Rectal smooth muscle tissue (tissue), 1 donor: ENCODE data around the gene CLIC2.
"Not testable (repeated sequence)": the region's sequence is repeated elsewhere in the genome, so short reads cannot be mapped to it uniquely, and the experiment has no call there.

Experiments
- H3K27ac ChIP-seq: one replicate; pipeline ENCODE4 v1.7.0; 2013; ENCODE audit warnings: low read depth, low read length, inconsistent platforms
- H3K27me3 ChIP-seq: one replicate; pipeline ENCODE4 v1.7.0; 2013; ENCODE audit warnings: low read length; ENCODE audit not compliant: control insufficient read depth, insufficient read depth
- H3K36me3 ChIP-seq: one replicate; pipeline ENCODE4 v1.7.0; 2013; ENCODE audit warnings: low read length; ENCODE audit not compliant: control insufficient read depth, insufficient read depth
- H3K4me1 ChIP-seq: one replicate; pipeline ENCODE4 v1.7.0; 2013; ENCODE audit warnings: low read length; ENCODE audit not compliant: control insufficient read depth, insufficient read depth
- H3K4me3 ChIP-seq: one replicate; pipeline ENCODE4 v1.7.0; 2013; ENCODE audit warnings: low read length
- H3K9ac ChIP-seq: one replicate; pipeline ENCODE4 v1.7.0; 2013; ENCODE audit warnings: low read length

CLIC2 gene

DNA sequence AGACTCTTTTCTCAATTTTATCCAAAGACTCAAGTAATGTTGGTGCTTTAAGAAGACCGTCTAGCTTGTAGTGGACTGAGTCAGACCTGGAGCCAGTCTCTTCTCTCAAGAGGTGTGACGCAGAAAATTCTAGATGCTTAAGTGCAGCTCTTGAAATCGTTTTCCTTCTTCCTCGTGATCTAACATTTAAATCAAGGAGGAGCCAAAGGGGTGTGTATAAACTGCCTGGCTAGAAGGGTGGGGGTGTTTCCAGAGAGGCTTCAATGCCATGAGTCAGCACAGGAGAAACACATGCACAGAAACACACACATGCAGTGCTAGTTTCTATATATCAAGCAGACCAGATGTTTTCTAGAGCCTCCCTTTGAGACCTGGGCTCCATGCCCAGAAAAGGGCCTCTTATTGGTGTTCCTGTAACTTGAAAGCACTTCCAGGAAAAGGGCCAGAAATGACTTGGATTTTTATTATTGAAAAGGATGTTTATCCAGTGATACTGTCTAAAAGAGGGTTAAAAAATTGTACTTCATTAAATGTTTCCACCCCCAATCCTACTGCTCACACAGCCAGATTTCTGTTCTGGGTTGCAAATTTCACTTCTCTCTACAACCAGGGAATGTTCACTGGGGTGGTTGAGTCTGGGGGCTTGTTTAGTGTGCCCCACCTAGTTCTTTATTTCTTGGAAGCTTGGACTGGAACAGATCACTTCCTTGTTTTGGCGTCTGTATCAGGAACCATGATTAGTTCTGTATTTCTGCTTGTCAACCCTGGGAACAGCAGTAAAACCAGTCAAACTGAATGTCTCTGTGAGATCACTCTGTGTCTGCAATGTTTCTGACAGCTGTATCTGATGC lies at the start of gene CLIC2:
TSS of gene CLIC2 (minus strand) at position 129 of the 851 bp plus-strand sequence. CDS start 187 bp downstream, outside the sequence.
- H3K9ac ChIP-seq, result no peak within 1 kb of the TSS
- no peaks in the 10 kb centered on the region for H3K4me1 ChIP-seq
- H3K27me3 ChIP-seq, result no peaks in the 10 kb centered on the region
- H3K4me3 ChIP-seq, result peak within 1 kb of the TSS; percentile 34
- H3K36me3 ChIP-seq, result no peaks in the 10 kb centered on the region
- H3K27ac ChIP-seq, result no peak within 1 kb of the TSS

DNA sequence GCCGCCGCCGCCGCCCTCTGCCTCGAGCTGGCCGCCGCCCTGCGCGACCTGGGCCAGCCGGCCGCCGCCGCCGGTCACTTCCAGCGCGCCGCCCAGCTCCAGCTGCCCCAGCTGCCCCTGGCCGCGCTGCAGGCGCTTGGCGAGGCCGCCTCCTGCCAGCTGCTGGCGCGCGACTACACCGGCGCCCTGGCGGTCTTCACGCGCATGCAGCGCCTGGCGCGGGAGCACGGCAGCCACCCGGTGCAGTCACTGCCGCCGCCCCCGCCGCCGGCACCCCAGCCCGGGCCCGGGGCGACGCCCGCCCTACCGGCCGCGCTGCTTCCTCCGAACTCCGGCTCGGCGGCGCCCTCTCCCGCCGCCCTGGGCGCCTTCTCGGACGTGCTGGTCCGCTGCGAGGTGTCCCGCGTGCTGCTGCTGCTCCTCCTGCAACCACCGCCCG lies 48.1 kb upstream of the CLIC2 start:
- not testable (repeated sequence) for H3K27me3 ChIP-seq, H3K4me1 ChIP-seq, H3K36me3 ChIP-seq, H3K27ac ChIP-seq, H3K9ac ChIP-seq, H3K4me3 ChIP-seq

DNA sequence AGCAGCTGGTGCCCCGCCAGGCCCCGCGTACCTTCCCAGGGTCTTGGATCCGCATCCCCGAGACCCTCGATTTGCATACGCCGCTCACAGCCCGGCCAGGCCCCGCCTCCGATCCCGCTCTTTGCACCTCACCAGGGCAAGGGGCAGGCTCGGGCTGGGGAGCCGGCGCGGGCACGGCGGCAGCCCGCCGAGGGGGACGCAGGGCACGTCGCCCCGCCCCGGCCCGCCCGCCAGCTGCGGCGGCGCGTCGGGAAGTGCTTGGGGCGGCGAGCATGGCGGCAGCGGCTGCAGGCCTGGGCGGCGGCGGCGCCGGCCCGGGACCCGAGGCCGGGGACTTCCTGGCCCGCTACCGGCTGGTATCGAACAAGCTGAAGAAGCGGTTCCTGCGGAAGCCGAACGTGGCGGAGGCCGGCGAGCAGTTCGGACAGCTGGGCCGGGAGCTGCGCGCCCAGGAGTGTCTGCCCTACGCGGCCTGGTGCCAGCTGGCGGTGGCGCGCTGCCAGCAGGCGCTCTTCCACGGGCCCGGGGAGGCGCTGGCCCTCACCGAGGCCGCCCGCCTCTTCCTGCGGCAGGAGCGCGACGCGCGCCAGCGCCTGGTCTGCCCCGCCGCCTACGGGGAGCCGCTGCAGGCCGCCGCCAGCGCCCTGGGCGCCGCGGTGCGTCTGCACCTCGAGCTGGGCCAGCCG lies 47.6 kb upstream of the CLIC2 start, which contains the start of gene F8A2:
TSS of gene F8A2 (plus strand) at position 253 of the 686 bp plus-strand sequence. CDS start at position 273, 20 bp downstream.
- H3K27me3 ChIP-seq, H3K27ac ChIP-seq, H3K4me3 ChIP-seq, H3K36me3 ChIP-seq, H3K4me1 ChIP-seq, H3K9ac ChIP-seq: not testable (repeated sequence)

DNA sequence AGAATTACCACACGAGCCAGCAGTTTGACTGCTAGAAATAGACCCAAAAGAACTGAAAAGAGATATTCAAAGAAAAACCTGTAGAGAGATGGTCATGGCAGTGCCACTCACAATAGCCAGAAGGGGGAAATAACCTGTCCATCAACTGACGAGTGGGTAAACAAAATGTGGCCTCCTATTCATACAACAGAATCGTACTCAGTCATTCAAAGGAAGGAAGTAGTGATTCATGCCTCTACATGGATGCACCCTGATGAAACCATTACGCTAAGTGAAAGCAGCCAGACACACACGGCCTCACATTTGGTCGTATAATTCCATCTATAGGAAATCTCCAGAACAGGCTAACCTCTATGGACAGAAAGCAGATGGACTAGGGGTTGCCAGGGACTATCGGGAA lies 45.4 kb upstream of the CLIC2 start:
- not testable (repeated sequence) for H3K27me3 ChIP-seq, H3K27ac ChIP-seq, H3K9ac ChIP-seq, H3K4me3 ChIP-seq, H3K36me3 ChIP-seq, H3K4me1 ChIP-seq

DNA sequence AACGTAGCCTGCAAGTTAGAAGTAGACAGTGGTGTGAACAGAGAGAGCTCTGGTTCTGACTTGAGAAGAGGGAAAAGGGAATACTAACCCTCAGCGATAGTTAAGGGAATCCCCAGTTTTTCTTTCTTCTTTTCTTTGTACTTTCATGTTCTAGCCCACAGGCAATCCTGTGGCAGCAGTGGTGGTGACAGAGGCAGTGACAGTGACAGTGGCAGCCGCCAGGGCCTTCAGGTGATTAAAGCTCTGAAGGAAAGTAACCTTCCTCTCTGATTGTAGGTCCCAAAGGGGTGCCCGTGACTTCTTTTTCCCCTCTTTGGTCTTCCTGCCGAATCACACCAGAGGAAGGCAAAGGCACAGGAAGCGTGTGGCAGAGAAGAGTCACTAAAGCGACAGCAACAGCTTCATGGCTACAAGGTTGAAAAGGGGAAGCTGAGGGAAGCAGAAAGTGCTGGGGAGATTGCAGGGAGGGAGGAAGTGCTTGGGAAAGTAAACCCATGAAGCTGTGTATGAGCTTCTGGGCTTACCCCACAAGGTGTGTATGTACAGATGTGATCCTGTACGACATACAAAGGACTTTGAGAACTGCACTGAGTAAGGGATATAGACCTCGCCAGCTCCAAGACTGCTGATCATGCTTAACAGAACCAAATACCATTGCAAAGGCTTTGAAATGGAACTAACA lies 39.5 kb upstream of the CLIC2 start:
- not testable (repeated sequence) for H3K36me3 ChIP-seq, H3K4me1 ChIP-seq, H3K27ac ChIP-seq, H3K9ac ChIP-seq, H3K27me3 ChIP-seq, H3K4me3 ChIP-seq

DNA sequence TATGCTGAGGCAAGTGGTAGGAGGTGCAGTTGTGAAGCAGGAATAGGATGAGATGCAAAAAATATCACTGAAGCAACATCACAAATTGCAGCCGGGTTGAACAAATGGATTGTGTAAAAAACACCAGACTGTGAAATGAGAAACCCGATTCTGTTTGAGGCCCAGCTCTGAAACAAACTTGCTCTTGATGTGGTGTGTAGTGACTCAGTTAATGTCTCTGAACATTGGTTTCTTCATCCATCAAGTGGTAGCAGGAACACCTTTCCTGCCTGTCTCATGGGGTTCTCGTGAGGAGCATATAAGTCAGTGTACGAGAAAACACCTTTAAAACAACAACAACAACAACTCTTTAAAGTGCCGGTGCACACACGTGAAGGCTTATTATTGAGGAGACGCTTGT lies 29.3 kb upstream of the CLIC2 start:
- not testable (repeated sequence) for H3K4me1 ChIP-seq, H3K27ac ChIP-seq

DNA sequence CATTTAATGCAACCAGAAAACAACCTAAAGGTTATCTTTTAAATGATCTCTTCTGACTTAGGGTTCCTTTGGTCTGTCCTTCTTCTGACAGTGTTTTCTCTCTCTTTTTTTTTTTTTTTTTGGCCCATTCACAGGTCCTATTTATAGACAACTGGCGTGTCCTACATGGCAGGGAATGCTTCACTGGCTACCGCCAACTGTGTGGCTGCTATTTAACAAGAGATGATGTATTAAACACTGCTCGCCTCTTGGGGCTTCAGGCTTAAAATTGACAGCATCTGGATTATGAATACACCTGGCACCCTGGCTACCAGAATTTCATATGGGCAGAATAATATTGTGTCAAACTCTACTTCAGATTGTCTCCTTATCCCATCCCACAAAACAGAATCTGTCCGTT lies 15.0 kb upstream of the CLIC2 start:
- not testable (repeated sequence) for H3K9ac ChIP-seq, H3K27ac ChIP-seq, H3K36me3 ChIP-seq, H3K4me3 ChIP-seq, H3K4me1 ChIP-seq, H3K27me3 ChIP-seq

More for the DNA sequence above, 29.3 kb upstream of the CLIC2 start:
- not testable (repeated sequence) for H3K36me3 ChIP-seq, H3K27me3 ChIP-seq, H3K4me3 ChIP-seq, H3K9ac ChIP-seq

DNA sequence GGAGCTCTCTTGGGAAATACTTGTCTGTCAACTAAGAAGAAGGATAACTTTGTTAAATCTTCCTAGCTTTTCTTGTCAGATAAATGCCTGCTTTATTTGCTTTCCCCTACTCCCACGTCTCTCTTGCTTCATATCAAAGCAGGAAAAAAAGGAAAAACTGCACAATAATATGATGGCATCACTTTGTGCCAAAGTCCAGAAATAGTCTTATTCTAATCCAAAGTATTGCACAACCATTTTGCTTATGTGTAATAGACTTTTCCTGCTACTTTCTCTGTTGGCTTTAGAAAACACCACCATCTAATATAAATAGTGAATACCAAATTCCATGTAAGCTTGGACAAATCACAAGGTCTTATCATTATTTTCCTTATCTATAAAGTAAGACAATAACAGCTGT lies 11.3 kb upstream of the CLIC2 start:
- H3K4me1 ChIP-seq, H3K36me3 ChIP-seq, H3K4me3 ChIP-seq, H3K9ac ChIP-seq, H3K27ac ChIP-seq, H3K27me3 ChIP-seq: not testable (repeated sequence)

DNA sequence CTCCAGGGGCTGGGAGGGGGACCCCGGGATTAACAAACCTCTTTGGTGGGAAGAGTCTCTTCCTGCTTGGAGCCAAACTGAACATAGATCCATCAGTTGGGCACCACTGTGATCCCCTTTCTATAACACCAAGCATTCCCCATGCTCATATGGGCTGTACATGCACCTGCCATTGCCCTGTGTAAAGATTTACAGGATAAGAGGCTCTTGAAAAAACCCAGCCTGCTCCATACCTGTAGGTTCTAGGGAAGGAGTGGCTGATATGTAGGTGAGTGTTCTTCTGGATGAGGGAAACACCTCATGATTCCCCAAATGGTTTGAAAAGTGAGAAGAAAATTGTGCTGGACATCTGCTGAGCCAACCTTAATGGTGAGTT lies 911 bp upstream of the CLIC2 start:
- H3K9ac ChIP-seq, H3K4me1 ChIP-seq, H3K36me3 ChIP-seq, H3K27me3 ChIP-seq, H3K4me3 ChIP-seq, H3K27ac ChIP-seq: not testable (repeated sequence)

DNA sequence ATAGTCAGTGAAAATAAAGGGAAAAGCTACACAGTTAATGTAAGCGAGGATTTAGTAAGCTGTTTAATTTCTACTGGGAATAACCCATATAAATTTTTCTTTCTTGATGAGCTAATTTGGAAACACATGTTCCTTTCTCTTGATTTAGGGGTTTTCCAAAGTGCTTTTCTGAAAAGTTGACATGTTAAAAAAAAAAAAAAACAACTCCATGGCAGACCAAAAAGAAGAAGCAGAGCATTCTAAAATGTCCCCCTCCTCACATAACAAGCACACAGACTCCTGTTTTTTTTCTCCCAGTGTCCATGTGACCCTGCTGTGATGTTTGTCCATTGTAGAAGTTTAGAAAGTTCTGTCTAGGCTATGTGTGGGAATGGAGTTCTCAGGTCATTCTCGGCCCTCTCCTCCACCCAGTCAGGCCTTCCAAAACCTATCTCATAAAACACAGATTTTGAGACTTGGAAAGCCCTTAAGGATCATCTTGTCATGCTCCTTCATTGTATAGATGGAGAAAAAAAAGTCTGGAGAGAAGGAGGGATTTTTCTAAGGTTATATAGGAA lies 792 bp downstream of the CLIC2 start:
- Histone ChIP-seq H3K4me1 (no peaks in the 10 kb centered on the region), H3K27me3 (no peaks in the 10 kb centered on the region), H3K9ac (no peak overlapping the region), H3K4me3 (peak overlapping the region; percentile 25), H3K27ac (no peak overlapping the region), H3K36me3 (no peaks in the 10 kb centered on the region)

DNA sequence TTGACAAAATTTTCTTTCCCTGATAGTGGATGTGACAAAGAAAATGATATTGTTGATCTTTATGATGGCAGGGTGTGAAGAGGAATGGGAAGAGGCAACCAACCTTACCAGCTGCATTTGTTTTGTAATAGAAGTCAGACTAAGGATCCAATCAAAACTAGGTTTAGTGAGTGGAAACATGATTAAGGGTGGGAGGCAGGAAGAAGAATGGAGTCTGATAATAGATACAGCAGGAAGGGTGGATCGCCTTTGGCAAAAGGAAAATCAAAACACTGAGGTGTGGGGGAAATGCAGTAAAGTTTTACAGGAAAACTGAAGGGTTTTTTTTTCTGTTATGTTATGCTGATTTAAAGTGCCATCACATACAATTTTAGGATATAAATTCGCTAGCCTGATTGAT lies 3.4 kb downstream of the CLIC2 start:
- Histone ChIP-seq H3K4me1 (no peaks in the 10 kb centered on the region), H3K9ac (no peak overlapping the region), H3K4me3 (no peak overlapping the region), H3K27me3 (no peaks in the 10 kb centered on the region), H3K27ac (no peak overlapping the region), H3K36me3 (no peaks in the 10 kb centered on the region)

DNA sequence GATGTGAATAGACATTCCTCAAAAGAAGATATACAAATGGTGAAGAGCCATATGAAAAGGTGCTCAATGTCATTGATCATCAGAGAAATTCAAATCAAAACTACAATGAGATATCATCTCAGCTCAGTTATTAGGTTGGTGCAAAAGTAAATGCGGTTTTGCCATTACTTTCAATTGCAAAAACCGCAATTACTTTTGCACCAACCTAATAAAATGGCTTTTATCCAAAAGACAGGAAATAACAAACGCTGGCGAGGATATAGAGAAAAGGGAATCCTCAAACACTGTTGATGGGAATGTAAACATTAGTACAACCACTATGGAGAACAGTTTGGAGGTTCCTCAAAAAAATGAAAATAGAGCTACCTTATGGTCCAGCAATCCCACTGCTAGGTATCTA lies 5.1 kb downstream of the CLIC2 start:
- no peaks in the 10 kb centered on the region for H3K27me3 ChIP-seq

More for the DNA sequence above, 5.1 kb downstream of the CLIC2 start:
- Histone ChIP-seq H3K4me1 (no peaks in the 10 kb centered on the region), H3K9ac (no peak overlapping the region), H3K4me3 (no peak overlapping the region), H3K27ac (no peak overlapping the region), H3K36me3 (no peaks in the 10 kb centered on the region)
